Cerebellar cortex (tissue), 1 donor: ENCODE data around the gene OSBPL9.
"Not testable (repeated sequence)": the region's sequence is repeated elsewhere in the genome, so short reads cannot be mapped to it uniquely, and the experiment has no call there.

Experiments
- DNase-seq: peaks from one replicate; pipeline ENCODE4 v3.0.0-alpha.2; 2015; ENCODE audit warnings: low spot score

The OSBPL9 gene

DNA sequence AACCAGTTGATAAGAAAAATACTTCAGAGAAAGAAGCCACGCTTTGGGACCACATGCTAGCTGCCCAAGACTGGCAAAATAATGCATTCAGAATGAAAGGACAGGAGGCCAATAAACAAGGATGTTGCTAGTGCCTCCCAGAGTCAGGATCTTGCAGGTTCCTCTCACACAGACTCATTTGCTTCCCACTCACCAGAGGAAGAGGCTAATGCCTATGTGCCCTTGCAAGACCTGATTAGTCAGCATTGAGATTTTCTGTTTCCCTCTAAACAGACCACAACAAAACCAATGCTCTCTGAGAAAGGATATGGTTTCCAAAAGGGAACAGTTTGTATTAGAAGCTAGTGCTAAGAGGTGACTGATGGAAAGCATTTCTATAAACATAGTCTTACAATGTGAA, 176.0 kb downstream of the OSBPL9 start:
- peak; percentile 17 for DNase-seq

DNA sequence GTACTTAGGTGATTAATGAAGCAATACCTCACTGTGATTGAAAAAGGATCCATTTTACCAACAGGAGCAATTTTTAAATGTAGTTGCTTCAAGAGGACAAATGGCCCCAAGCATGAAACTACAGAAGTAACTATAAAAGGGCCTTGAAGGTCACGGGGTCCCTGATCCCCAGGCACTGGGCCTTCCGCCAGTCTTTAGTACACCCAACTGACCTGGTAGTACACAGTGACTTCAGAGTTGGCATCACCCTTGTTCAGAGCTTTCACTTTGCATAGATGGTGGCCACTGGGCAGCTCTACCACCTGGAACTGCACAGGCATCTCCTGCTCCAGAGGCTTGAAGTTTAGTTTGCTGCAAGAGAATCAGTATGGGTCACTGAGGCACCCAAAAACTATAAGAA, 177.4 kb downstream of the OSBPL9 start:
- no peak for DNase-seq

DNA sequence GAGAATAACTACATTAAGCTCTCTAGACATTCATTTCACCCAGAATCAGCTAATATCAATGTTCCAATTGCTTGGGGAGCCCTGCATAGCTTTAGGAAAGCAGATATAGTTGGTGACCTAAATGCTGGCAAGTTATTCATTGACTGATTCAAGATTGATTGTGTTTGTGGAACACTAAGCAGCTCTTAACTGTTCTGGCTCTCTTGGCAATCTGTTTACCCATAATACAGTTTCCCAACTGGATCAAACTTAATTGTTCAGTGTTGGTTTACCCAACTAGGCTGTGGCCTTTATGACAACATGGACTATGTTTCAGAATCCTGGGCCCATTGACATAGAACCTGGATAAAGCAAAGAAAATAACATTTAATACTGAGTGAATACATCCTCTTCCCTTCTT, 178.0 kb downstream of the OSBPL9 start:
- DNase-seq = no peak

DNA sequence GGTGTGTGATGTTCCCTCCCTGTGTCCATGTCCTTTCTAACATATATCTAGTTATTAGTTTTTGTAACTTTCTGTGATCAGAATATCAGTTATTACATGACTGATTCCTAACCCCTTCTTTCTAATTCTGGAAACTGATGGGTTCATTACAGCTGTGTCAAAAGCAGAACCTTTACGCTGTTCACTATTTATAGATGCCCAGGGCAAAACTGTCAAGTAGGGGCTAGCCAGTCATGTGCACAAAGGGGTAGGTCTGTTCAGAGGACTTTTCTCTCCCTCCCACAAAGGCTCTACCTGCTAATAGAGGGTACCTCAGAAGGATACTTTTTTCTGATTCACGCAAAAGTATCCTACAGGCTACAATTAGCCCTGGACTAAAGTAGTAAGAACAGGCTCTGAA, 182.5 kb downstream of the OSBPL9 start:
- DNase-seq = no peak

DNA sequence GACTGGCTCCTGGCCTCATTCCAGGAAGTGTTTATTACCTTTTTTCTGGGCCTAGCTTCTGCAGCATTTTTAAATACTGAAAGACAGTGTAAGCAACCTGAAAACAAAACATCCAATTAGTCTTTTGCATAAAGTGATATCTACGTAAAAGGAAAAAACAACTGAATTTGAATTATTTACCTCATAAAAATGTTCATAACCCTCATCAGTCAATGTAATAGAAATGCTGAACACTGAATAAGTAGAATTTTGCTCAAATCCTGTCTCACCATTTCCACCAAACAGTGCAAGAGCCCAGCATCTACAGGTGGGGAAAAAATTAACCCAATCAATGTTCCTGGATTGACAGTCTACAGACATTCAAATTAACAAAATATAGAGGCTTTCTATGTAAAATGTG, 197.6 kb downstream of the OSBPL9 start:
- DNase-seq = no peak

DNA sequence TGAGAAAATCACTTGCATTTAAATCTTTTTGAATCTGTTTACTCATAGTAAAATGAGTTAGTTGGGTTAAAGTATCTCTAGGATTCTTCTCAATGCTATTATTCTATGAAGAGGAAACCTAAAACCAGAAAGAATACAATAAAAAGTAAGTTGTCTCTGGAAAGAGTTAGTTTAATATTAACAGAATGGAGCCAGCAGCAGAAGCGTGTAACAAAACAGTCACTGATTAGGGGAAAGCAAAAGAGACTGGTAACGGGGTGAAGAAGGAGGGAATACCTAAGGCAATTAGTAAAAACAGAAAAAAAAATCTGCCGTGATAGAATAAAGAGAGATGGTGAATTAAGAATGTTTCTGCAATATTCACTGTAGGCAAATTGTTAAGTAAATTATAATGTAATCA, 201.6 kb downstream of the OSBPL9 start:
- no peak for DNase-seq

DNA sequence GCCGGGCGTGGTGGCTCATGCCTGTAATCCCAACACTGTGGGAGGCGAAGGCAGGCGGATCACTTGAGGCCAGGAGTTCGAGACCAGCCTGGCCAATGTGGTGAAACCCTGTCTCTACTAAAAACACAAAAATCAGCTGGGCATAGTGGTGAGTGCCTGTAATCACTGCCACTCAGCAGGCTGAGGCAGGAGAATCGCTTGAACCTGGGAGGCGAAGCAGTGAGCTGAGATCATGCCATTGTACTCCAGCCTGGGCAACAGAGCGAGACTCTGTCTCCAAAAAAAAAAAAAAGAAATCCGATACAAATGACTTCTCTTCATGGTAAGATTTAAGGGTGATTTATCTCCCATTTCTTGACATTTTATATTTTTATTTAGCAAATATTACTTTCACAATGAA, 202.1 kb downstream of the OSBPL9 start:
- DNase-seq = not testable (repeated sequence)

DNA sequence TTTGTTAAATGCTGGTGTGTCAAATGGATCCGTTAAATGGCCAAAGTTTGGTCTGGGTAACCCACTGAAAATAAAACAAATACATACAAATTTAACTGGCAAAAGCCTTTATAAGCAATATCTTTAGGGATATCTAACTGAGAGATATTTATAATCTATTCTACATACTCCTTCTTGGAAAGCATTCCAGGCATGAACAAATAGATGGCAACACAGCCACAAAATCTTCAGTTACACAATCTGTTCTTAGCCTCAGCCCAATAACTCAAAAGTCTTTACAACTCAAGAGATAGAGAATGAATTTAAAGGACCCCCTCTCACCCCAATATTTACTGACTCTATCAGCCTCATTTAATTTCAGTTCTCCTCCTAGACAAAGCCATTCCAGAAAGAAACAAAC, 202.9 kb downstream of the OSBPL9 start:
- DNase-seq = no peak

DNA sequence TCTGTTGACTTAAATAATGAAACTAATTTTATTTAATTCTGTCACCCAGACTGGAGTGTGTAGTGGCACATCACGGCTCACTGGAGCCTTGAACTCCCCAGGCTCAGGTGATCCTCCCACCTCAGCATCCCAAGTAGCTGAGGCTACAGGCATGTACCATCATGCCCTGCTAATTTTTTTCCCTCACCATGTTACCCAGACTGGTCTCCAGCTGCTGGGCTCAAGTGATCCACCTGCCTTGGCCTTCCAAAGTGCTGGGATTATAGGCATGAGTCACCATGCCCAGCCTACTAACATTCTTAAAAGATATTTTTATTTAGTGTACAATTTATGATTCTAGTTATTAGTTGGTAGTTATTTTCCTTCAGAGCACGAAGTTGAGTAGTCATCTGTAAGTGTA, 212.2 kb downstream of the OSBPL9 start:
- no peak for DNase-seq

DNA sequence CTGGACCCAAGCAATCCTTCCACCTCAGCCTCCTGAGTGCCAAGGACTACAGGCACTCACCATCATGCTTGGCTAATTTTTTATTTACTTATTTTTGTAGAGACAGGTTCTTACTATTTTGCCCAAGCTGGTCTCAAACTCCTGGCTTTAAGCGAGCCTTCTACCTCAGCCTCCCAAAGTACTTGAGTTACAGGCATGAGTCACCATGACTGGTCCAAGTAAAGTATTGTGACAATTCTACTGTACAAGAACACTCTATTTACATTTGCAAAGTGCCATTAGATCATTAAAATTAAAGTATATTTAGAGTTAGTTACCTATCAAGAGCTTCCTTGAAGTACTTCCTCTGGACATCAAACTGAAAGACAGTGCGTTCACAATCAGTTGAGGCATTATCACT, 216.8 kb downstream of the OSBPL9 start:
- no peak for DNase-seq

DNA sequence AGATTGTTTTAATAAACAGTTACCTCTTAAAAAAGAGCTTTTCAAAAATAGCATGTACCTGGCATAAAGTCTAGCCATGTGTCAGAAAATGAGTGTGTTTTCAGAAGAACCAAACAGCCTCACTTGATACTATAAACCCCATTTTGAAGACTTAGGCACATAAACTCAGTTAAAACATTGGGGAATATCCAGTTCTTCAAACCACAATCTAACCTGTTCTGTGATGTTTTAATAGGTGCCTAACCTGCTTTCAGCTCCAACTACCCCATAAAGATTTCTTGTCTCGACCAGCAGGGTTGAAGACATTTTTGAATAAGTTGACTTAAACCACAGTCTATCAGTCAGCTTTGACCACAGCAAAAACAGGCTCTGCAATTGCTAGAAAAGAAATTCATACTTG, 220.4 kb downstream of the OSBPL9 start:
- DNase-seq = no peak
